ELF-1 (cell line): ENCODE data around the gene ZC3H18.

Experiments used
- DNase-seq: peaks from one replicate; pipeline ENCODE4 v3.0.0-alpha.2; 2016; ENCODE audit warnings: low read depth, low spot score

Gene ZC3H18

GRCh38 chr16:88623858-88624257 lies 53.7 kb downstream of the ZC3H18 start:
- DNase-seq = no peak

DNA sequence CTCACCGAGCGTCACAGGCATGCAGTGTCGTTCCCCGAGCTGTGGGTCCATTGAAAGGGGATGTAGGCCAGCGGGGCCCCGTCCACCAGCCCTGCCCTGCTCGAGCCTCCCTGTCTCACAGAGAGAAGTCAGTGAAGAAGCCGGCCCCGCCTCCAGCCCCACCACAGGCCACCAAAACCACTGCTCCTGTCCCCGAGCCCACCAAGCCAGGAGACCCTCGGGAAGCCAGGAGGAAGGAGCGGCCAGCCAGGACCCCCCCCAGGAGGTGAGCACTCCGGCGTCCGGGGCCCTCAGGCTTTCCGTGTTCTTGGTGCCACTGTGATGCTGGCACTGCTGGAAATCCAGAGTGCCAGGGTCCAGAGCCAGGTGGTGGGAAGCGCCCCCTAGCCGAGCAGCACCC lies 54.3 kb downstream of the ZC3H18 start:
- DNase-seq = no peak

DNA sequence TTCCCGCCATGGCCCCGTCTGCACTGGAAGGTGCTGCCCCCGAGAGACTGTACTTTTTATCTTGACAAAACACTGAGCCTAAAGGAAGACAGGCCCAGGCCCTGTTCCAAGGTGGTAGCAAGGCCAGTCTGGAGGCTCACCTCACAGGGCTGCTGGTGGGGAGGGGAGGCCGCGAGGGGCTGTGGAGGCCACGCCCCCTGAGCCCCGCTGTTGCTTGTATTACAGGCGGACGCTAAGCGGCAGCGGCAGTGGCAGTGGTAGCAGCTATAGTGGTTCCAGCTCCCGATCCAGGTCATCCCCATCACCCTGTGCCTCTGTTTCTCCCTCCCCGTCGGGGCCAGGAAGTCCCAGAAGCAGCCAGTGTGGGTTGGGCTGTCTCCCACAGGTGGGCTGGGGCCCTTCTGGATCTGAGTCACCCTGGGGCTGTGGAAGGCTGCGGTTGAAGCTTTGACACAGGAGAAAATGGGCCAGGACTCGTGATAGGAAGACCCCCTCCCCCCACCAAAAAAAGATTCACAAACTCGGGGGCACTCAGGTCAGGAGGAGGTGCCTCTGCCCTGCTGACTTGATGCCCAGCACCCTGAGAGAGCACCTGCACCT lies 54.9 kb downstream of the ZC3H18 start:
- DNase-seq = no peak

- DNase-seq = no peak
Observed at GRCh38 chr16:88626646-88627045, 56.4 kb downstream of the ZC3H18 start.

DNA sequence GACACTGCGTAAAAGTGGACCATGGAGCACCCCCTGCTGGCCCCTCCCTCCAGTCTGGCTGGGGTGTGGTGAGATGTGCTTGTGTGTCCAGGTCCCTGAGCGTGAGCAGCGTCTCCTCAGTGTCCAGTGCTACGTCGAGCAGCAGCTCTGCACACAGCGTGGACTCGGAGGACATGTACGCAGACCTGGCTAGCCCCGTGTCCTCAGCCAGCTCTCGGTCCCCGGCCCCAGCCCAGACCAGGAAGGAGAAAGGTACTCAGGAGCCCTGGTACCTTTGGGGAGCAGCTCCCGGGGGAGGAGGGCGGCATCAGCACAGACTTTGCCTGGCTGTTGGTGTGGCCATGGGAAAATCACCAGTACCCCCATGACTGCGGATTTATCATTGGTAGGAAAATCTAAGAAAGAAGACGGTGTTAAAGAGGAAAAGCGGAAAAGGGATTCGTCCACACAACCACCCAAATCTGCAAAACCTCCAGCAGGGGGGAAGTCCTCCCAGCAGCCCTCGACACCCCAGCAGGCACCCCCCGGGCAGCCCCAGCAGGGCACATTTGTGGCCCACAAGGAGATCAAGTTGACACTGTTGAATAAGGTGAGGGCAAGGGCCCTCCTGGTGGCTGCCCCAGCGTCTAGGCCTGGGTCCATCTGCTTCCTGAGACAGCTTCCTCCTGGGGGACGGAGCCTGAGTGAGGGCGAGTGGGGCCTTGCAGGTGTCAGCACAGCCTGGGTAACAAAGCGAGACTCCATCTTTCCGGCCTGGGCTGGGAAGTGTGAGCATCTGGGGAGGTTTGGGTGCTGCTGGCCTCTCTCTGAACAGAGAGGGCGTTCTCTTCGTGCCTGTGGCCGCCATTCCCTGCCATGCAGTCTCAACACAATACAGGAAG lies 57.6 kb downstream of the ZC3H18 start:
- DNase-seq = no peak

DNA sequence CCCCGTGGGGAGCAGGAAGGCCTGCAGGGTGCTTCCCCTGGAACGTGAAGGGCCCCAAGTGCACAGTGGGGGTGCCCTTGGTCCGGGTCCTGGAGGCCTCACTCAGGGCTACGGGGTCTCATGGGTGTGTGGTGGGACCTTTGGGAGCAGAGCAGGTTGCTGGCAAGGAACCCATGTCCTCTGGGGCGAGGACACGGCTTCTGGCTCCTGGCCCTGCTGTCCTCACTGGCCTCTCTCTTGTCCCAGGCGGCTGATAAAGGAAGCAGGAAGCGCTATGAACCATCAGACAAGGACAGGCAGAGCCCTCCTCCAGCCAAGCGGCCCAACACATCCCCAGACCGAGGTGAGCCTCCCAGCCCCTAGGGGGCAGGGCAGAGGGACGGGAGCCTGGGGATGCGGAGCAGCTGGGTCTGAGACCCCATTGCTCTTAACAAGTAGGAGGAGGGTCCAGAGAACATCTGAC lies 58.3 kb downstream of the ZC3H18 start:
- DNase-seq = peak; percentile 88

- no peak for DNase-seq
Observed at GRCh38 chr16:88629835-88630234, 59.6 kb downstream of the ZC3H18 start.

GRCh38 chr16:88630433-88630832 lies 60.2 kb downstream of the ZC3H18 start:
- DNase-seq = no peak

GRCh38 chr16:88630941-88631340 lies 60.7 kb downstream of the ZC3H18 start:
- DNase-seq = no peak

DNA sequence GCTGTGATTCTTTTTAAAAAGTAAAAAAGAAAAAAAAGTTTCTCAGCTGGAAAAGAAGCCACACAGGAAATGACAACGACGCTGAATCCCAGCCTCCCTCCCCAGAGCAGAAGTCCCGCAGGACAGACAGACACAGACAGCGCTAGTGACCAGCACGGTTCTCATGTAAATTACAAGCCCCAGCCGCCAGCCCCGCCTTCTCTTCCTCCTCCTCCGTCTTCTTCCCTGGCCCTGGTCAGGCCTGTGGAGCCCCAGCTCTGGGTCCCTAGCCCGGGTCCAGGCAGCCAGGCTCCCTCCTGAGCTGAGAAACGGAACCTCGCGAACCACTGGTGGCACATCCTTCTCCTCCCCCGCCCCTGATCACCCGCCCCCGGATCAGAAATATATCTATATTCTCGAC lies 61.2 kb downstream of the ZC3H18 start:
- no peak for DNase-seq

DNA sequence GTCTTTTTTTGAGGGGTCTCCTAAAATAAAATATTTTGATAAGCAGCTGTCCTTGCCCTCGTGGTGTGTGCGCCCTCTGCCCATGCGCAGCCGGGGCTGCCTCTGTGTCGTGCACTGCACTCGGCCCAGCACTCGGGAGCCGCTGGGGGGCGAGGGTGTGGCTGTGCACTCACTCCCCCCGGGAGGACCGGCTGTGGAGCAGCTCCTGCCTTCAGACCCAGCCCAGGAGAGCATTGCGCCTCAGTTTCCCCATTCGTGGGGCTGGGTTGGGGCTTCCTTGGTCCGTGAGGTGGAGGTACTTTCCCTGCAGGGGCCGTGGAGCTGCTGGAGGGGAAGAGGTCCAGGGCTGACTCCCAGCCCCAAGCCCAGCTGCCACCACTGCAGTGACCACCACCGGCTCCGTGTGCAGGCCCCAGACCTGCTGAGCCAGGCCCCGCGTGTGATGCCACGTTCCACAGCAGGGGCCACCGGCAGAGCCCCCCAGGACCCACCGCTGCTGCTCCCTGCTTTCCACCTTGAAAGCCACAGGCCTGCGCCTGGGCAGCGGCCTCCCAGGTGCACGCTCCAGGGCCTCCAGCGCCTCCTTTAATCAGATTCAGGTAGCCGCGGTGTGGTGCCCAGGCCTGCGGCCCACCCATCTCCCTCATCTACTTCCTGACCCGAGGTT lies 61.9 kb downstream of the ZC3H18 start:
- no peak for DNase-seq

DNA sequence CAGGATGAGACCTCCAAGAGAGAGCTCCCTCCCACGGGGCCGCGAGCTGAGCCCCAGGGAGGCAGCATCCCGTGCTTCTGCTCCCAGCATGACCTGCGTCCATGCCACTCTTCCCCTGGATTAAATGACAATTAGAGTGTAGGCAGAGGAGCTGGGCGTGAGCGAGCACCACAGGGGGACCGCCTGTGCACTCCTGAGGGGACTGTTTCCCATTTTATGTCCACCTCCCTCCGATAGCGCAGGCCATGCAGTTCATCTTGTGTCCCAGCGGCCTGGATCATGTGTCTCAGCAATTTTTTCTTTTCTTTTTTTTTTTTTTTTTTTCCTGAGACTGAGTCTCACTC lies 62.4 kb downstream of the ZC3H18 start:
- no peak for DNase-seq

GRCh38 chr16:88633684-88634140 lies 63.5 kb downstream of the ZC3H18 start:
- DNase-seq = peak; percentile 77

GRCh38 chr16:88634141-88634993 lies 64.2 kb downstream of the ZC3H18 start:
- peak; percentile 90 for DNase-seq

- no peak for DNase-seq
Observed at GRCh38 chr16:88634994-88635670, 64.9 kb downstream of the ZC3H18 start.

GRCh38 chr16:88635671-88636319 lies 65.6 kb downstream of the ZC3H18 start:
- DNase-seq = no peak

DNA sequence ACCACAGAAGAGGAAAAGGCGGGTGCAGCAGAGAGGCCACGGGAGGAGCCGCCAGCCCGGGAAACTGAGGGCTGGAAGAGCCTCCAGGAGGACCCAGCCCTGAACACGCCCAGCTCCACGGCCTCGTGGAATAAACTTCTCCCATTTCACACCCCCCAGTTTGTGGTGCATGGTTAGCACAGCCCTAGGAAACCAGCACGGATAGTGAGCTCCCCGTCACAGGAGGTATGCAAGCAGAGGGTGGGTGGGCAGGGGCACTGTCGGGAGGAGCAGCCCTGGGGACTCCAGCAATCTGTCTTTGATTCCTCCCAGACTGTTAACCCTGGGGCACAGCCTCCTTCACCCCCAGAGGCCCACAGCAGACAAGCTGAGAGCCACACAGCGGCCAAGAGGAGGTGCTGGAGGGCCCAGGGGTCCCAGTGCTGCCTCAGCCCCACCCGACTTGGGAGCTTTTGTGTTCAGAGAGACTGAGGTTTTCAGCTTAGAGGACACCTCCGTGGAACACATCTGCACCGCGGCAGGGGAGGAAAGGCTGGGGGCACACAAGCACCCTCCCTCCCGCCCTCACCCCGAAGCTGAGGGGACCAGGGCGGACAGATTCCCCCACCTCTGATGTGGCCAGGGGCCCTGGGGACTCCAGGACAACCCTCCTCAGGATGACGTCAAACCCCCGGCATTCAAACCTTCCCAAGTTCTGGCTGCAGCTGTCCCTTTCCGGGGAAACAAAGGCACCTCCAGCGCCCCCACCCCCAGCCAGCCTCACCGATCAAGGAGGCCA lies 66.5 kb downstream of the ZC3H18 start:
- no peak for DNase-seq

DNA sequence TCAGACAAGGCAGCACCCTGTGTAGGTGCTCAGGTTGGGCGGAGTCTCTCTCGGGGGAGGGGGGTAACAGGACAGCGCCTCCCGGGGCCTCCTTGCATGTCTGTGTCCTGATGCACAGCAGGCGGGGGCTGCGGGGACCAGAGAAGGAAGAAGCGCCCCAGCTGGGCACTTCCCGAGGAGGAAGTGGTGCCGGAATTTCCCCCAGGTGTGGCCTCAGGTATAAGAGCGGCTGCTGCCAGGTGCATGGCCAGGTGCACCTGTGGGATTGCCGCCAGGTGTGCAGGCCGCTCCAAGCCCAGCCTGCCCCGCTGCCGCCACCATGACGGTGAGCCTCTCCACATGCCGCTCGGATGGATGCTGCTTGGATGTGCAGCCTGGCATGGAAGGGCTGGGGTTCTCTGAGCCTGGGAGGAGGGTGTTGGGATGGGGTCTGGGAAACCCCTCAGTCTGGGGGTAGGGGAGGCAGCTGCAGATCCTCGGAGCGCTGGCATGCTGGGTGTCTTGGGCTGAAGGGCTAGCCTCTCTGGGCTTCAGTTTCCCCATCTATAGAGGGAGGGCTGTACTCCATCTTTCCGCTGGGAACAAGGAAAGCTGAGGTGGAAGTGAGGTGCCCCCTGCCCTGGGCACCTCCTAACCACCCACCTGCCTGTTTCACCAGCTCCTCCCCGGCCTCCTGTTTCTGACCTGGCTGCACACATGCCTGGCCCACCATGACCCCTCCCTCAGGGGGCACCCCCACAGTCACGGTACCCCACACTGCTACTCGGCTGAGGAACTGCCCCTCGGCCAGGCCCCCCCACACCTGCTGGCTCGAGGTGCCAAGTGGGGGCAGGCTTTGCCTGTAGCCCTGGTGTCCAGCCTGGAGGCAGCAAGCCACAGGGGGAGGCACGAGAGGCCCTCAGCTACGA lies 68.4 kb downstream of the ZC3H18 start, which contains the start of gene IL17C:
TSS of gene IL17C (plus strand) at position 250 of the 908 bp plus-strand sequence. CDS start at position 320, 70 bp downstream.
- no peak for DNase-seq
